Fibroblast of skin of right quadriceps (primary cell): Measurements from ENCODE around the gene CSPG4.
A peak's percentile ranks its signal among the peaks of the same experiment; 100 is the strongest.
"Not testable (repeated sequence)": the region's sequence is repeated elsewhere in the genome, so short reads cannot be mapped to it uniquely, and the experiment has no call there.

ENCODE experiments used
- DNase-seq: peaks from one replicate; pipeline ENCODE4 v3.0.0-alpha.2; 2013

The CSPG4 gene

DNA sequence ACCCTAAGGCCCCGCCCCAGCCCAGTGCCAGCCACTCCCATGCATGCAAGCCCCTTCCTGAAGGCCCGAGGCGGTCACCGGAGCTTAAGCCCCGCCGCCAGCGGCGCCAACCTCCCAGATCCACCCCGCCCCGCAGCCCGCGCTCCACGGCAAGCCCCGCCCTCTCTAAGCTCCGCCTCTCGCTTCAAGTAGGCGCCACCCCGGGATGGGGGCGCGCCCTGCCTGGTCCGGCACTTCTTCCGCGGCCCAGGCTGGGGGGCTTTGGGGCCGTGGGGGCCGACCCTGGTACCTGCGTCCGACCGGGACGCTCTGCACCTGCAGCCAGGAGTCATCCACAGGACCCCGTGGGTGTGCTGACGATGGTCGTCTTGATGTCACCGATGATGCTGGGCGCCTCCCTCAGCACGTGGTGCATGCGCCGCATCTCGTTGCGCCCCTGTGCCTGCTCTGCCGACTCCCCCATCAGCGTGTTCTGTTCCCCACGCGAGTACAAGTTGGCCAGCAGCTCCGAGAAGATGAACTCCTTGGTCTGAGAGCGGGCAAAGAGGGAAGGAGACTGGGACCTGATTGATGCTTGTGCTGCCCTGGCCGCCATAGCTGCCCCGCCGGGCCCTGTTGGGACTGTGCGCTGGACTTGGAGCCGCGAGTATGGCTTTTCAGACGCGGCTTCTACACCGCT lies 26.1 kb upstream of the CSPG4 start:
- DNase-seq = peak; percentile 91

DNA sequence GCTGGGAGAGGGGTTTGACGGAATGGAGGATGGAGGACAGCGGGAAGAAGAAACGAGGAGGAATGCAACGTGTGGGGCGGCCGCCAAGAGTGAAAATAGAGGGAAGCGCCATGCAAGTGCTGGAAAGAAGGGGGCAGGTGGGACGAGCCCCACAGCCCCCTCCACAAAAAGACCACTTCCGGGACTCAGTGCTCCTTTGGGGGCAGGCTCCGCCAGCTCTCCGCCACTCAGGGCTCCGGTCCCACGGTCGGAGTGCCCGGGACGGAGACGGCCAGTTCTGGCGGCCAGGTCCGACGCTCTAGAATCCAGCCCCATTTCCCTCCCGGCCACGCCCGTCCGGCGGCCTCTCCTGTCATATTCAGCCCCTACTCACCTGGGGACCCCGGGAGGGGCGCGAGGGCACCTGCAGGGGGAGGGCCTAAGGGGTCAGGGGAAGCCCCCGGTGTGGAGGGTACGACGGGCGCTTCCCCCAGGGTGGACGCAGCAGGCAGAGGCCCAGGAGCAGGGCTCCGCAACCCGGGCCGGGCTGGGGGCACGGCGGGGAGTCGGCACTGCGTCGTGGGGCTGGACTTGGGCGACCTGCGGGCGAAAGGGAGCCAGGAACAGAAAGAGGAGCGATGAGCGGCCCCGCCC lies 25.5 kb upstream of the CSPG4 start:
- DNase-seq = no peak

DNA sequence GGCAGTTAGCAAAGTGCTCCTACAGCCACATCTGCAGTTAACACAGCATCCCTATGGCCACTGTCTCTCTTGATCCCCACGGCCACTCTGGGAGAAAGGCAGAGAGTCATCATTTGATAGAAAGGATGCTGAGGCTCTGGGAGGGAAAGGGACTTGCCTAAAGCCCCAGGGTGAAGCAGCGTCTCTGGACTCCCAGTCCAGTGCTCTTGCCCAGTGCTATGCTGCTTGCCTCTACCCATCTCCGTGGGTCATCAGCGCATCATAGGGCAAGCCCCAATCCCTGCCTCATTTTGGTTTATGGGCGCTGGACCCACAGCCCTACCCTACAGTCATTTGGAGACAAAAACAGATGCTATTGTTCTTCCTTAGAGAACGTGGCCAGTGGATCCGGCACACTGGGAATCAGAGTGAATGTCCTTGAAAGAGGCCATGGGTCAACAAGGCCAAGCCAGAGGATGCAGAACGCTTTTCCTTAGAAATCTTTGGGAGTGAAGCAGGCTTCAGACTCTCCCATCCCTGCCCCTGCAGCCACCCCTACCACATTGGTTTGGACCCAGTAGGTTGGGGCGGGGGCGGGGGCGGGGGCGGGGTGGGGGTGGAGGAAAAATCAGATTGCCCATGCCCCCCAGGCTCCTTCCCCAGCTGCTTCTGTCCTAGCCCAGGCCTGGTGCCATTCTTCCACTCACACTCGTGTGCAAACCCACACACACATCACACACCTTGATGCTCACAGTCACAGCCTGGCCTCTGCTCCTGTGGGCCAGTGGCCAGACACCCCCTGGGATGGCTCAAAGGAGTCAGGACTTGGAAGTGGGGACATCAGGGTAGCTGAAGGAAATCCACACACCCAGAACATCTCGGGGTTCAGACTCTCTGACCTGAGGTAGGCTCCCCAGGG lies 24.7 kb upstream of the CSPG4 start:
- DNase-seq = not testable (repeated sequence)

DNA sequence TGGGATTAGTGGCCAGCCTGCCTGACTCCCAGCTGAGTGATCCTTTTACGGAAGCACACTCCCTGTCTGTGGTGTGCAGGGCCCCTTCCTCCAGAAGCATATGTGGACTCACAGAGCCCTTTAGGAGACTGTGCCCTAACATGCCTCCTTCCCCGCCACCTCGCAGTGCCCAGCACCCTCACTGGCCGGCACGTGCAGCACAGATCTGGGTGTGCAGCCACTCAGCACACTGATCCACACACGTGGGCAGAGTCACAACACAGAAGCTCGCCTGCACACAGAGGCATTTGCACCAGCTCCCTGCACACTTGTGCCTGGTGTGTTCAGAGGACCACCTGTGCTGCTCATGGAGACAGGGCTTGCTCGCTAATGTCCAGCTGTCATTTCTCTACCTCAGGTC lies 23.6 kb upstream of the CSPG4 start:
- no peak for DNase-seq

DNA sequence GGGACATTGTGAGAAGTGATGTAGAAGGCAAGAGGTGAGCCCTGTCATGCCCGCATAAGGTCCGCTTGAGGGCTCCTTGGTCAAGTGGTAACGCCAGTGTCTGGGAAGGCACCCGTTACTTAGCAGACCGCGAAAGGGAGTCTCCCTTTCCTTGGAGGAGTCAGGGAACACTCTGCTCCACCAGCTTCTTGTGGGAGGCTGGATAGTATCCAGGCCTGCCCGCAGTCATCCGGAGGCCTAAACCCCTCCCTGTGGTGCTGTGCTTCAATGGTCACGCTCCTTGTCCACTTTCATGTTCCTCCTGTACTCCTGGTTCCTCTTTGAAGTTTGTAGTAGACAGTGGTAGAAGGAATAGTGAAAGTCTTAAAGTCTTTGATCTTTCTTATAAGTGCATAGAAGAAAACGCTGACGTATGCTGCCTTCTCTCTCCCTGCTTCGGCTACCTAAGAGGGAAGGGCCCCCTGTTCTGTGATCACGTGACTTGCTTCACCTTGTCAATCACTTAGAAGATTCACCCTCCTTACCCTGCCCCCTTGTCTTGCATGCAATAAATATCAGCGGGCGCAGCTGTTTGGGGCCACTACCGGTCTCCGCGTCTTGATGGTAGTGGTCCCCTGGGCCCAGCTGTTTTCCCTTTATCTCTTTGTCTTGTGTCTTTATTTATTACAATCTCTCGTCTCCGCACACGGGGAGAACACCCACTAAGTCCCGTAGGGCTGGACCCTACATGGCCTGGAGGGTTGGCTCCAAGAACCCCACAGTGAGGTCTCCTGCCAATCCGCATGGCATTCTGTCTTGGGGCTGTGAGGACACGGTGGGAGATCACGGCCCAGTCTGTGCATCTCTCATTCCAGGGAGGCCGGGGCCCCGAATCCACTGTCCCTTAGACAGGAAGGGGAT lies 22.5 kb upstream of the CSPG4 start:
- not testable (repeated sequence) for DNase-seq

DNA sequence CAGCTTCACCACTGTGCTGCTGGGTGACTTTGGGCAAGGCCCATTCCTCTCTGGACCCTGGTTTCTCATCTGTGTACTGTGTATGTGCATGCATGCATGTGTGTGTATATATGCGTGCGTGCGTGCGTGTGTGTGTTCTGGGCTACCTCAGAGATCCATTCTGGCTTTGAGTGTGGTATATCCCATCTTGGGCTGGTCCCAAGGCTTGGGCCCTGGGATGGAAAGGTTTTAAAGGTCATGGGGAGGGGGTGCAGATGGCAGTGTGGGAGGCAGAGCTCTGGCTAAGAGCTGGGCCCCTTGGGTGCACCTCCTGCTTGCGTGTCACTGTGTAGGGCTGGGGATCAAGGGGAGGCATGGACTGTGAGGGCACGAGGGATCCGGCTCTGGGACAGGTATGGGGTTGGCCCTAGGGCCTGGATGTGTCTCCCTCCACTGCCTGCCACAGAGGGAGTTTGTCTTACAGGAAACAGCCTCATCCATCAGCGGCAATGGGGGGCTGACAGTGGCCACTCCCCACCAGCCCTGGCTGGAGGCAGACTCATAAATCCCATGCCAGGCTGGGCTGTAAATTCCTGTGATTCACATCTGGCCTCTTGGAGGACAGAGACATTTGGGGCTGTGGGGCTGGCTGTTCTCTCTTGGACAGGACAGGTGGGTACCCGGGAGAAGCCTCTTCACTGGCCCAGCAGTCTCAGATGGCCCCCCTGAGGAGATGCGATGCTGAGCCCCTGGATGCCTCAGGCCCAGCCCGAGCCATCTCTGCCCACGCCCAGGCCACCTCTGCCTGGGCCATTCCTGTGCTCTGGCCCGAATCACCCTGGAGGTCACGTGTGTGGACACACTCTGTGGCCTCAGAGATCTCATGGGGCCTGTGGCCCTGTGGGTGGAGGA lies 21.4 kb upstream of the CSPG4 start:
- DNase-seq = no peak

DNA sequence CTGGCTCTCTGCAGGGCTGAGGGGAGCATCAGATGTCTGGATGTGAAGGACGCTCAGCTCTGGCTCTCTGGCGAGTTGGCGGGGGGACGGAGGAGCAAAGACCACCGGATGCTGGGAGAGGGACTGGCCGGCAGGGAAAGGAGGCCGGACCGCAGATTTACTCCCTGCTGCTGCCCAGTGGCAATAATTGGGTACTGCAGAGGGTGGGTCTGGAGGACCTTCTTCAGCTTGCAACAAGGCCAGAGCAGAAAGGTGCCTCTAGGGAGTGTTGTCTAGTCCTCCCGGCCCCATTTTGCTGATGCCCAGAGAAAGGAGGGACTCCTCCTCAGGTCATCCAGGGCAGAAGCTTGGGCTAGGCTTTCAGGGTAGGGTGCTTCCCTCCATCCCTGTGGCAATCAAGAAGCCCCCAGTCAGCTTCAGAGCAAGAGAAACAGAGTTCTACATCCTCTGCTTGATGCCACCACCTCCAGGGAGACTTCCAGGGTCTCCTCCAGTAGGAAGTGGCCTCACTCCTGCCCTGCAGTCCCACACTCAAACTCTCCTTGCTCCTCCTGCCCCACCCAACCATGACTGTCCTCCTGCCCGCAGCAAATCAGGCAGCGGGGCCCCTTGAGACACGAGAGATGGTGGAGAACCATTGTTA lies 20.3 kb upstream of the CSPG4 start:
- peak; percentile 64 for DNase-seq

DNA sequence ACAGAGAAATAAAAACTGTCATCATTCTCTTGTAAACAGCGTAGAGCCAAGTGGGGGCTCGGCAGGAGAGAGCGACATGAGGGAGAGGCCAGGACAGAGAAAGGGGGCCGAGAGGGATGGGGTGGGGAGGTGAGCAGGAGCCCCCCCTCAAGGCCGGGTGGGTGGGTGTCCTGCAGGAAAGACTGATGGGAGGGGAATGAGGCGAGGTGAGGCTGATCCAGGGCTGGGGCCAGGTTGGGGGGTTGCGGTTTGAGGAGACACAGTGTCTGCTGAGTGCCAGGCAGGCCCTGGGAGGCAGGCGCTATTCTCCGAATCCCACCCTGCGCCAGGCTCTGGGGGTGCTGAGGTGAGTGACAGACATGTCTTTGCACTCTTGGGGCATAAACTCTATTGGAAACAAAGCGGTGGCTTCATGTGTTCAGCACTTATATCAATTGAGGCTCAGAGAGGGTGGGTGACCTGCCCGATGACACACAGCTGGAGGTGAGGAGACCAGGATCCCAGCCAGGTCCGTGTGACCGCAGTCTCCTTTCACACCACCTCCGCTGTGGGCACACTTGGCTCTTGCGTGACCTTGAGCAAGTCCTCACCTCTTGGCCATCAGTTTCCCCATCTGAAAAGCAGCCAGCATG lies 19.6 kb upstream of the CSPG4 start:
- DNase-seq = no peak

DNA sequence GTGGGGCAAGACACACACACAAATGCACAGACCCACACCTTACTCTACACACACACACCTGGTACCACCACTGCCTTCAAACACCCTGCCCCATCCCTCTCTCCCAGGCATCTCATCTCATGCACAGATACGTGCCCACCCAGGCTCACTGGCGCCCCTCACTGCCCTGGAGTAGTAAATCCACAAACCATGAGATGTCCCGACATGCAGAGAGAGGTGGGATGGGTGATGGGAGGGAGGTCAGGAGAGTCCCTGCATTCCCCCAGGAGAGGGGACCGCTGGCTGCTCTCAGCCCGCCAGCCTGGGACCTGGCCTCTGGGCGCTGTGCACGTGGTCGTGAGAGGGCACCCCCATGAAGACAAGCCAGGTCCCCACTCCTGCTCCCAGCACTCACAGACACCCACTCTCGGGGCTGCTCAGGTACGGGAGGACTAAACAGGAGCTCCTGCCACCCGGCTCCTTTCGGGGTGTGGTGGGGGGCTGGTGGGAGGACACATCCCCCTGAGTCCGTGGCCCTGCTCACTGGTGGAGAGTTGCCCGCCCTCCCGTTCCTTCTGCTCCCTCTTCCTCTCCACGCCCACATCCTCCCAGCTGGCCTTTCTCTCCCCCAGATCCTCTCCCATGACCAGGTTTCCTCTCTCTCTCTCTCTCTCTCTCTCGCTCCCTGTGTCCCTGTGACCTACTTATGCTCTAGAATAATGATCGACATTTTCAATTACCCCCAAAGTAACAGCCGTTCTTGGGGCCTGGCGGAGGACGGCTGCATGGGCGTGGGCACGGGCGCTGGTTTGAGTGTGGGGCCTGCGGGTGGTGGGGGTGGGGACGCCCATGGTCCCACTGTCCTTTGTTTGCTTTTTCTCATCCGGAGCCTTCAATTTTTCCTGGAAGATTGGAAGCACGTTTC lies 18.9 kb upstream of the CSPG4 start:
- DNase-seq = peak; percentile 47

DNA sequence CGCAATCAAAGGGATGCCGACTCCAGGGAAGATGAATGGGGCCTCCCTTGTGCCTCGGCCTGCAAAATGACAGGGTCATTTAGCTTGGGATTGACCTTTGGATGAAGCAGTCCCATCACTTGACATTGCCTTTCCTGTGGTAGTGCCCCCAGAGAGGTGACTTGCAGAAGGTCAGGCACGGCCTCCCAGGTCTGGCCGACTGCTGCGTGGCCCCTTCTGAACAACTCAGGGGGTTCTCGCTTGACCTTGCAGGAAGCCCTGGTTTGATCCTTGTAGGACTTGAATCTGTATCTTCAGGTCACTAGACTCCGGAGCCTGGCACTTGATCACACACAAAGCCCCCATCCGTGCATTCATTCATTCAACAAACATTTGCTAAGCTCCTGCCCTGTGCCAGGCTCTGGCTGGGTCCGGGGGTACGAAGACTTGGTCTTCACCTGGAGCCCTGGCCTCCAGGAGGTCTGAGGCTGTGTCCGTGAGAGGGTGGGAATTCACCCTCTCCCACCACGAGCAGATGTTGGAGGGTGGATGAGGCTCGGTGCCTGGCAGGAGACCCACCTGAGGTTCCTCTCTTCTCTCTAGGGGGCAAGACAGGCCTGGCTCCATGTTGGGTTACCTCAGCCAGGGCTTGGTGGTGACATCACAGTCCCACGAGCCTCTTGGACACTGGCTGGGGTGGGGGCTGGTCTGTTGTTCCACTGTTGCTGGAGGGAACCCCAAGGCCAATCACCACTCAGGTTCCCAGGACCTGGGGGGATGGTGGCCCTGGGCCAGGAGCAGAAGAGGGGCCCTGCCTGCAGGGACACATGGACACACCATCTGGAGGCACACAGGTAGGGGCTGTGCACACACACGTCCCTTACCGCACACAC lies 18.0 kb upstream of the CSPG4 start:
- not testable (repeated sequence) for DNase-seq

DNA sequence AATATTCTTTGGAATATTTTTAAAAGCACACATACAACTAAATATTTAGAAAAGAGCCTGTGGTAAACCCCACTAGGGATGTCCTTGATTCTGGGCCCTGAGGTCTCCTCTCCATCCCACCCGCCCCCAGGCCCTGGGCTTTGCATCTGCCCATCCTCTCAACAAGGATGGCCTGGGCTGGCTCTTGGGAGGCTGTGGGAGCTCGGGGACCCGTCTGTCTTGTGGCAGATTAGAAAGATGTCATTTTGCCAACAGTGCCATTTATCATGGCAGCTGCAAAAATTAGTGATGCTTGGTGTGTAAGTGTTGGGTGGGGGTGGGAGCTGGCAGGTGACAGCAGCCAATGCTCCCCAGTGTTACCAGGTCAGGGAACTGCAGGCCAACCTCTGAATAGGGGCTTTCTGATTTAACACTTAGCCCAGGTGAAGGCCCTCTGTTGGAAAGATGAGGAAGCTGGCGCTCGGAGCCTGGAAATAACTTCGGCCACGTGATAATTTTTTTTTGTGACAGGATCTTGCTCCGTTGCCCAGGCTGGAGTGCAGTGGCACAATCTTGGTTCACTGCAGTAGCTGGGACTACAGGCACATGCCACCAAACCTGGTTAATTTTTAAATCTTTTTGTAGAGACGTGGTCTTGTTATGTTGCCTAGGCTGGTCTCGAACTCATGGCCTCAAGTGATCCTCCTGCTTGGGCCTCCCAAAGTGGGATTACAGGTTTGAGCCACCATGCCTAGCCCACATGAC lies 16.9 kb upstream of the CSPG4 start:
- no peak for DNase-seq

DNA sequence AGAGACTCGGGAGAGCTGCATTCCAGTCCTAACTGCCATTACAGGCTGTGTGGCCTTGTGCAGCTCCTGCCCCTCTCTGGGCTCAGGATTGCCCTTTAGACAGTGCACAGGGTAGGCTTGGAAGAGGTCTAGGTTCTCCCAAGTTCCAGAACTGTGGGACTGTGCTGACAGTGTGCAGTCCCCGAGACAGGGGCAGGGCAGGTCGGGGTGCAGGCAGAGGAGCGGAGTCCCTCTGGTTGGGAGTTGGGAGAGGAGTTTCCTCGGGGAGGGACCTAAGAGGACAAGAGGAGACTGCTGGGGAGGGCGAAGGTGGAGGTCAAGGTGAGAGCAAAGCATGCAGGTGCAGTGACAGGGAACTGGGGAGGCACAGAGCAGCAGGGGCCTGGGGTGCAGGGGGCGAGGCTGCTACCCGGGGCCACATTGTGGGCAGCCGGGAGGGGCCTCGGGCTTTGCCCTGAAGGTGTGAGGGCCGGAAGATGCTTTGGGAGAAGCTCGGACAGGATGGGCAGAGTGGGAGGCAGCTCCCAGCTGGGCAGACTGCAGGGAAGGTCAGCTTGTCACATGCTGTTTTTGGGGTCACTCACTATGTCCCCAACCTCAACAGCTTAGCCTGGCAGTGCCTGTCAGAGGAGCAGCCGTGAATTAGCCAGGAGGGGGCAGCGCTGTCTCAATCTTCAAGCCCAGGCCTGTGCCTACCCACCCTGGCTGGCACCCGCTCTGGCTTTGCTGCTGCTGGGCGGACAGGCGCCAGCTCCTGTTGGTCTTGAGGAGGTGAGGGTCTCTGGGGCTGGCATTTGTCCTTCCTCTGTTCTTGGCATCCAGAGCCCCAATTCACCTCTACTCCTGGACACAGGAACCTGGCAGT lies 15.4 kb upstream of the CSPG4 start:
- no peak for DNase-seq

DNA sequence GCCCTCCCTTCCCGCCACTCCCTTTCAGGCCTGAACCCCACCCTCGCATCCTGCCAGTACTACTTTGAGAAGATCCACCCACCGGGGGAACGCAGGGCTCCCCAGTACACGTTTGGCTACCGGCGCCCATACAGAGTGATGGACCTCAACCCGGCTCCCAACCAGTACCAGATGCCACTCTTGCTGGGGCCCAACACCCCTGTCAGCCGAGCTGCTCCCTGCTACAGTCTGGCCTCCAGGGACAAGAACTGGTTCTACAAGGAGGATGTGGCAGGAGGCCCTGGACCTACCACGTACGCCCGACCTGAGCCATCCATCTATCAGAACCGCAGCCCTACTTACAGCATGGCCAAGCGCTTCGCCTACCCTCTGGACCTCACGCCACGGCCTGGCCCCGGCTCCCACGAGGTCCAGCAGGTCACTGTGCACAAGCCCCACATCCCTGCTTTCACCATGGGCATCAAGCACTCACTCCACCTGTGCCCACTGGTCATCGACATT lies 14.4 kb upstream of the CSPG4 start:
- DNase-seq = no peak

DNA sequence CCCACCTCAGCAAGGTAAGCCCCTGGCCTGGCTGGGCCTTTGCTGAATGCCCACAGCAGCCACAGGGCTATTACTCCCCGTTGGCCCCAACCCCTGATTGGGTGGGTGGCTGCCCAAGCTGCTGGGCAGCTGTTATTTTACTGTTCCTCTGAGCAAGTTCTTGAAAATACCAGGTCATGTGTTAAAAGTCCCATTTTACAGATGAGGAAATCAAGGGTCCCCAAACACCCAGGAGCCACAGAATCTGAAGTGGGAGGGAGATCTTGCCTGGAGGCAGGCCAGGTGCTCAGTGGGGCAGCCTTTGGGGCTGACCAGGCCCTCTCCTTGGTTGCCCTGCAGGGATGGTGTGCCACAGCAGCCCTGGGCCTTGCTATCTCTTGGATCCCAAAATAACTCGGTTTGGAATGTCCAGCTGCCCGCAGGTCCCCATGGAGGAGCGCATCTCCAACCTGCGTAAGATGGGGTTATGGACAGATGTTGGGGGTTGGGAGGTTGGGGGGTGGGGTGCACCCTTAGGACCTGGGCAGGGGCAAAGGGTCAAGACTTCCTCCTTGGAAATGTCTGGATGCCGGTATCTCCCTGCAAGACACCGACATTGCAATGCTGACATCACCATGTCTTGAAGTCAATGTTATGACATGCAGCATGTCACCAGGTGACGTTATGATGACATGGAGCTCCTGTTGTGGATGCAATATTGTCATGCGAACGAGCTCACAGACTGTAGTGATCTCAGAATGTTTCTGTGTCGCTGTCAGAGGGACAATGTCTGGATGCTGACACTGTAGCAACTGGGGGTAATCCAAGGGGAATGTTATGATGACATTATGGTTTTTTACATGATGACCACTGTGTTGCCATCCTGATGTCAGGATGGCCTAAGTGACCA lies 13.3 kb upstream of the CSPG4 start:
- DNase-seq = no peak

DNA sequence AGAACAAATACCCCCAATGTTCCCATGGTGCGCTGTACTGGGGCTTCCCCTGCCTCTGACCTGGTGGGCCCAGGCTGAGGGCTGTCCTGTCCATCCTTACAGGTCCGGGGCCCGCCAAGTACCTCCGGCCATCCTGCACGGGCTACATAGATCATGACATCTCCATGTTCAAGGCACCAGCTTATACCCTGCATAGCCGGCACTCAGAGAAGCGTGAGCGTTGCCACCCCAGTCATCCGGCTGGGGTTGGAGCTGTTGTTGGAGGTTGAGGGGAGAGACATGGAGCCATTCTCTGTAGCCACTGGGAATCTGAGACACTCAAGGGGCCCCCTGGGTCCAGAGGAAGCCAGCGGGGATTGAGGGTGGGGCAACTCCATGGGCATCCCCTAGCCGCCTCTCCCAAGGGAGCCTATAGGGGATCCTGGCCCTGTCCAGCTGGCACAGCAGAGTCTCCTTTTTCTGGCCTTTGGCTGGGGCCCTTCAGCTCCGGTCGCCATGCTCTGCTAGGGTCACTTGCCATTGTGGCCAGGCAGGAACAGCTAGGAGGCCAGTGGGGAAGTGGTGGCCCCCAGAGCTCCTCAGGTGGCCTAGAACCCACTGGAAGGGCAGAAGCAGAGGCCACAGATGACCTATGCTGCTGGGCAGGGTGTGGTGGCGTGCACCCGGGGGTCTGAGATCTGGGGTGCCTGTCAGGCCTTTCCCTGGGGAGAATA lies 12.5 kb upstream of the CSPG4 start:
- no peak for DNase-seq
